ENCODE data around the gene PRKCB.

- TF ChIP-seq CTCF (IDR thresholded peaks at IDR 0.05), result no peak
- no peak for TF ChIP-seq POLR2A (IDR thresholded peaks at IDR 0.05)
- no peak for TF ChIP-seq EP300 (IDR thresholded peaks at IDR 0.05)
Observed at GRCh38 chr16:24145927-24146326, 310.1 kb downstream of the PRKCB start.

All from ovary (tissue), 3 donors.